GM12873 (cell line): ENCODE results near the gene AMN.

Experiments used
- CTCF ChIP-seq: IDR thresholded peaks from 2 replicates; pipeline ENCODE4 v1.5.1; 2012; ENCODE audit warnings: low read depth, mild to moderate bottlenecking, moderate library complexity, low read length, control low read depth; ENCODE audit not compliant: insufficient read depth; ENCODE audit errors: missing control alignments

AMN gene

GRCh38 chr14:102968306-102968705, 45.8 kb downstream of the AMN start:
- TF ChIP-seq CTCF = no peak

- no peak for TF ChIP-seq CTCF
These were observed 46.8 kb downstream of the AMN start for GRCh38 chr14:102969060-102969791.

- no peak for TF ChIP-seq CTCF
These were observed 47.4 kb downstream of the AMN start for GRCh38 chr14:102969901-102970300.

- no peak for TF ChIP-seq CTCF
These were observed 48.0 kb downstream of the AMN start for GRCh38 chr14:102970496-102970895.

- TF ChIP-seq CTCF = no peak
These were observed 48.9 kb downstream of the AMN start for GRCh38 chr14:102971314-102971713.

- TF ChIP-seq CTCF = no peak
These were observed 49.6 kb downstream of the AMN start for GRCh38 chr14:102971836-102972606.

GRCh38 chr14:102973706-102974285, 51.3 kb downstream of the AMN start:
- no peak for TF ChIP-seq CTCF
